Activated B cell treated with CpG ODN at 0.5 μM for 24 hours (primary cell): Measurements from ENCODE around the gene SH2D3C. TPM values are rescaled to one million over a fixed set of nuclear protein-coding genes. Genes with fewer than 3 reads are reported as not detected.

Experiments
- ATAC-seq: fragments of 200-7000 bp; cut with Tn5 transposase; one replicate; pipeline ENCODE4 v1.10.0; 2021; ENCODE audit warnings: low read depth, mild to moderate bottlenecking, moderate library complexity
- CTCF ChIA-PET: fragments of 350-600 bp; sonication (Branson Sonifier 250); formaldehyde crosslinking; loops from one replicate; lab custom pipeline; 2021; ENCODE audit warnings: antibody characterized with exemption; lab: Charles Lee
- POLR2A ChIA-PET: fragments of 350-600 bp; sonication (Branson Sonifier 250); formaldehyde crosslinking; loops from one replicate; lab custom pipeline; 2021; ENCODE audit warnings: antibody characterized with exemption; lab: Charles Lee
- DNase-seq: peaks from one replicate; pipeline ENCODE4 v3.0.0; 2022
- H3K27ac Mint-ChIP-seq: one replicate; pipeline ENCODE4 v1.8.0; 2020; ENCODE audit warnings: mixed read lengths
- H3K27me3 Mint-ChIP-seq: one replicate; pipeline ENCODE4 v1.8.0; 2021; ENCODE audit warnings: mixed read lengths
- H3K36me3 Mint-ChIP-seq: one replicate; pipeline ENCODE4 v1.8.0; 2021; ENCODE audit warnings: low read depth, mixed read lengths
- H3K4me1 Mint-ChIP-seq: one replicate; pipeline ENCODE4 v1.8.0; 2021; ENCODE audit warnings: mixed read lengths
- H3K4me3 Mint-ChIP-seq: one replicate; pipeline ENCODE4 v1.8.0; 2020; ENCODE audit warnings: mild to moderate bottlenecking, mixed read lengths
- H3K9me3 Mint-ChIP-seq: one replicate; pipeline ENCODE4 v1.8.0; 2020; ENCODE audit warnings: mixed read lengths
- intact Hi-C: fragments of 100-400 bp; cut with micrococcal nuclease; formaldehyde crosslinking; loops from one replicate; pipeline ENCODE4 v1.15.1; 2024
- total RNA-seq: library from RNA; stranded (reverse); gene quantifications from 2 replicates; pipeline ENCODE4 v1.2.3, GENCODE V29; 2022
- TF ChIP-seq, protein P1 (sequence below): fragments of 200-600 bp; IDR thresholded peaks from one replicate; pipeline ENCODE4 v1.8.0; 2022; ENCODE audit warnings: antibody characterized with exemption, mild to moderate bottlenecking

SH2D3C gene
- total RNA-seq, 1 donor from 2014 or later: 51.8 TPM

DNA sequence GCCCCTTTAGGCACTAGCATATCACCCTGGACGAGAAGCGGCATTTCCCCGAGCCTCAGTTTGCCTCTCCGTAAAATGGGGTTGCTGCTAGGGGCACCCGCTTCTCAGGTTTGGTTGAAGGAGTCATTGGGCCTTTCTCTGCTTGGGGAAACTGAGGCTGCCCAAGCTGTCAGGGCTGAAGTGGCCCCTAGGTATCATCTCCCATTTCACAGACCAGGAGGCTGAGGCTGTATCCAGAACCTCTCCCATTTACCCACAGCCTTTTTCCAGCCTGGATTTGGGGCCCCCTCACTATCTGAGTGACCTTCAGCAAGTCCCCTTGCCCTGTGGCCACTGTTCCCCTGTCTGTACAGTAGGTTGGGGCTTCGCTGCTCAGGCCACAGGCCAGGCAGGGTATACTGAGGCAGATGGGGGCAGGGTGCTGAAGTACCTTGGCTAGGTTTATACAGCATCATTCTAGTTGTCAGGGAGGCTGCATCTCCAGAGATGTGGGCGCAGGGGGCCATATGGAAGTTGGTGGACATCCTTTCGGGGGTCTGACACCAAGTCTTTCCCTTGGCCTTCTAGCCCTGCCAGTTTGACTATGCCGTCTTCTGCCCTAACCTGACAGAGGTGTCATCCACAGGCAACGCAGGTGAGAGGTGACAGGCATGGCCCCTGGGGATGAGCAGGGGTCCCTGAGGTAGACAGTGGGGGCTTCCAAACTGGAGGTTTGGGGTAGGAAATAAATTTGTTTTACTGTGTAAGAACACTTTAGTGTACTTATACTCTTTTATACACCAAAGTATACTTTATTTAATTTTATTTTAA is 32.1 kb upstream of the SH2D3C start:
- POLR2A ChIA-PET: no interaction called here
- Mint-ChIP-seq H3K9me3 (no peaks in the 10 kb centered on the region), H3K4me3 (no peak overlapping the region), H3K27ac (no peak overlapping the region), H3K36me3 (peaks cover 76% of the 10 kb centered on the region), H3K4me1 (no peaks in the 10 kb centered on the region), H3K27me3 (no peaks in the 10 kb centered on the region)
- CTCF ChIA-PET: no interaction called here
- ATAC-seq (no peak), DNase-seq (no peak)
- TF ChIP-seq, protein P1, sequence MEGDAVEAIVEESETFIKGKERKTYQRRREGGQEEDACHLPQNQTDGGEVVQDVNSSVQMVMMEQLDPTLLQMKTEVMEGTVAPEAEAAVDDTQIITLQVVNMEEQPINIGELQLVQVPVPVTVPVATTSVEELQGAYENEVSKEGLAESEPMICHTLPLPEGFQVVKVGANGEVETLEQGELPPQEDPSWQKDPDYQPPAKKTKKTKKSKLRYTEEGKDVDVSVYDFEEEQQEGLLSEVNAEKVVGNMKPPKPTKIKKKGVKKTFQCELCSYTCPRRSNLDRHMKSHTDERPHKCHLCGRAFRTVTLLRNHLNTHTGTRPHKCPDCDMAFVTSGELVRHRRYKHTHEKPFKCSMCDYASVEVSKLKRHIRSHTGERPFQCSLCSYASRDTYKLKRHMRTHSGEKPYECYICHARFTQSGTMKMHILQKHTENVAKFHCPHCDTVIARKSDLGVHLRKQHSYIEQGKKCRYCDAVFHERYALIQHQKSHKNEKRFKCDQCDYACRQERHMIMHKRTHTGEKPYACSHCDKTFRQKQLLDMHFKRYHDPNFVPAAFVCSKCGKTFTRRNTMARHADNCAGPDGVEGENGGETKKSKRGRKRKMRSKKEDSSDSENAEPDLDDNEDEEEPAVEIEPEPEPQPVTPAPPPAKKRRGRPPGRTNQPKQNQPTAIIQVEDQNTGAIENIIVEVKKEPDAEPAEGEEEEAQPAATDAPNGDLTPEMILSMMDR: no peak
- intact Hi-C loops: no loop called here

DNA sequence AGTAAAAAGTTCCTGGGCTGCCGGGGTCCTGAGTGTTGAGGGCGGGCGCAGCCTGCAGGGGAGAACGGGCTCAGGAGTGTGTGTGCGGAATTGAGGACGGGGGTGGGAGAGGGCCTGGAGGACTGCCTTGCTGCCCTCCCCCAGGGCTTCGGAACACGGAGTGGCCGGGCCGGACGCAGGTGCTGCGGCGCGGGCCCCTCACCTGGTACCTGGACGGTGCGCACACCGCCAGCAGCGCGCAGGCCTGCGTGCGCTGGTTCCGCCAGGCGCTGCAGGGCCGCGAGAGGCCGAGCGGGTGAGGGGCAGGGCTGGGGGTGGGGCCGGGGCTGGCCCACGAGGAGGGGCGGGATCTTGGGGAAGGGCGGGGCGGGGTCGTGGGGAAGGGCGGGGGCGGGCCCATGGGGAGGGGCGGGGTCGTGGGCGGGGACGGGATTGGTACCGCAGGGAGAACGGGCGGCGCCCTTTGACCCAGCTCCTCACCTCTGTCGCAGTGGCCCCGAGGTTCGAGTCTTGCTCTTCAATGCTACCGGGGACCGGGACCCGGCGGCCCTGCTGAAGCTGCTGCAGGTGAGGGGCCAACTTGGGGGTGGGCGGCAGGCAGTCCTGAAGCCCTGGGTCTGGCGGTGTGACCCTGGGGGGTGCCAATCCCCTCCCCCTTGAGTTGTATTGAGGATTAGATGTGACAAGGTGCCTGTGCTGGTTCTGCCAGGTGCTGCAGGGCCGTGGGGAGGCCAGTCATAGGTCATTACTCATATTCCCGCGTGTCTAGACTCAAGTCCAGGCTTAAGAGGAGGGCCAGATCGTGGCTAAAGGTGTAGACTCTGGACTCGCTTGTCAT is 31.3 kb upstream of the SH2D3C start:
- TF ChIP-seq, protein P1: no peak
- no peaks in the 10 kb centered on the region for H3K9me3 Mint-ChIP-seq
- no peak for DNase-seq
- intact Hi-C loops: no loop called here
- H3K27ac Mint-ChIP-seq: no peak overlapping the region
- POLR2A ChIA-PET: interaction anchor here (0.6 kb wide), 2 partner anchors 74 to 361 kb away, joined by 4 to 8 read pairs; no protein-coding TSS in a partner anchor
- no peak overlapping the region for H3K4me3 Mint-ChIP-seq
- CTCF ChIA-PET: no interaction called here
- ATAC-seq: peak; percentile 53
- no peaks in the 10 kb centered on the region for H3K4me1 Mint-ChIP-seq
- H3K27me3 Mint-ChIP-seq: no peaks in the 10 kb centered on the region
- H3K36me3 Mint-ChIP-seq: peaks cover 75% of the 10 kb centered on the region

DNA sequence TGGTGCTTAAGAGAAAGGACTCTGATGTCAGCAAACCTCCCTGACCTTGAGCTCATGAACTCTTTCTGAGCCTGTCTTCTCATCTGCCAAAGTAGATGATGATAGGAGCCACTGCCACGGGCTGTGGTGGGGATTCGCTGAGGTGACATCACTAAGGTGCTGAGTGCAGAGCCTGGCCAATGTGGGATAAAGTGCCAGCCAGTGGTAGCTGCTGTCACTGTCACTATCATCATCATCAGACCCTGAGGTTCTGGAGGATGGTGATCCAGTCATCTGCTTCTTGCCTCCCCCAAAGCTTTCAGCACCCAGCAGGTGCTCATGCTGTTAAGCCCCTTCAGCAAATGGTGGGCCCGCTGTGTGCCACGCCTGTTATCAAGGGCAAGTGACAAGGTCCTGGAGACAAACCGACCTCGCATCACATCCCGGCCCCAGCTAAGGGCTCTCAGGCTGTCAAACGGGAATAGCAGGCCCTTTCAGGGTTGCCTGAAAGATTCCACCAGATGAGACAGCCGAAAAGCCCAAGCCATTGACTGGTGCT is 30.6 kb upstream of the SH2D3C start:
- Mint-ChIP-seq H3K4me3 (no peak overlapping the region), H3K27me3 (no peaks in the 10 kb centered on the region), H3K9me3 (no peaks in the 10 kb centered on the region), H3K4me1 (peaks cover 6% of the 10 kb centered on the region), H3K36me3 (peaks cover 68% of the 10 kb centered on the region), H3K27ac (no peak overlapping the region)
- intact Hi-C loops: no loop called here
- POLR2A ChIA-PET: interaction anchor here (0.6 to 0.7 kb wide), 4 partner anchors 45 to 361 kb away, joined by 4 to 8 read pairs (median 7); partner anchors contain the start of gene DPM2
- CTCF ChIA-PET: no interaction called here
- no peak for DNase-seq
- TF ChIP-seq, protein P1: no peak
- no peak for ATAC-seq

DNA sequence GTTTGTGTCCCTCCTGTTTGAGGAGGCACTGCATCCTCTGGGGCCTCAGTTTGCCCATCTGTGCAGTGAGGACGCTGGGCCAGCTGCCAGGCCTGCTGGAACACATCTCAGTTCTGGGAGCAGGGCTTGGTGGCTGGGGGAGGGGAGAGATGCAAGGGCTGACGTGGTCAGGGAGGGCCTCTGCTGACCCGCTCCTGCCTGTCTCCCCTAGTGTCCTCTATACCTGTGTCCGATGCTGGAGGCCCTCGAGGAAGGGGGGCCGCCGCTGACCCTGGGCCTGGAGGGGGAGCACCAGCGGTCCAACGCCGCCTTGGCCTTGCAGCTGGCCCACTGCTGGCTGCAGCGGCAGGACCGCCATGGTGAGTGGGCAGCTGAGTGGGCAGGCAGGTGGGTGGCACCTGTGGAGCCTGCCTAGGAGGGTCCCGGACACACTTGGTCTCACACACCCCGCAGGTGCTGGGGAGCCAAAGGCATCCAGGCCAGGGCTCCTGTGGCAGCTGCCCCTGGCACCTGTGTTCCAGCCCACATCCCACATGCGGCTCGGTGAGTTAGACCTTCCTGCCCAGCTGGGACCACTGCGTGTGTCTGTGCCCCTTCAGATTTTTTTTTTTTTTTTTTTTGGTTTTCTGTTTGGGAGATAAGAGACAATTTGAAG is 30.0 kb upstream of the SH2D3C start:
- ChIA-PET CTCF (no interaction called here), POLR2A (interaction anchor here (0.6 to 0.7 kb wide), 4 partner anchors 46 to 360 kb away, joined by 4 to 8 read pairs (median 7); partner anchors contain the start of gene DPM2)
- no peak overlapping the region for H3K4me3 Mint-ChIP-seq
- H3K36me3 Mint-ChIP-seq: peaks cover 62% of the 10 kb centered on the region
- H3K9me3 Mint-ChIP-seq: no peaks in the 10 kb centered on the region
- no peak overlapping the region for H3K27ac Mint-ChIP-seq
- peaks cover 12% of the 10 kb centered on the region for H3K4me1 Mint-ChIP-seq
- ATAC-seq: no peak
- DNase-seq: no peak
- intact Hi-C loops: no loop called here
- H3K27me3 Mint-ChIP-seq: no peaks in the 10 kb centered on the region
- TF ChIP-seq, protein P1: no peak
